HEK293T (cell line): ENCODE data around the gene ARHGAP42.

ENCODE experiments used
- CTCF ChIA-PET: fragments of 350-600 bp; formaldehyde crosslinking; extraction: SDS; loops from one replicate; lab custom pipeline; 2021; ENCODE audit warnings: antibody characterized with exemption, inconsistent platforms; lab: Yijun Ruan, JAX
- POLR2A ChIA-PET: fragments of 350-600 bp; formaldehyde crosslinking; extraction: SDS; loops from one replicate; lab custom pipeline; 2020; ENCODE audit warnings: antibody characterized with exemption, inconsistent platforms; lab: Yijun Ruan, JAX
- DNase-seq: peaks from one replicate; pipeline ENCODE4 v3.0.0; 2012; ENCODE audit warnings: mixed read lengths; ENCODE audit errors: extremely low spot score
- ARNT ChIP-seq: fragments of 450-650 bp; IDR thresholded peaks from 2 replicates; pipeline ENCODE4 v1.6.1; 2017; ENCODE audit warnings: mild to moderate bottlenecking
- BHLHE40 ChIP-seq: fragments of 450-650 bp; IDR thresholded peaks from 2 replicates; pipeline ENCODE4 v1.6.1; 2016; ENCODE audit warnings: mild to moderate bottlenecking, moderate library complexity, borderline replicate concordance
- CTBP1 ChIP-seq: fragments of 450-650 bp; IDR thresholded peaks from 2 replicates; pipeline ENCODE4 v1.6.1; 2016; ENCODE audit warnings: borderline replicate concordance
- ELF4 ChIP-seq: fragments of 450-650 bp; IDR thresholded peaks from 2 replicates; pipeline ENCODE4 v1.6.1; 2017; ENCODE audit warnings: antibody characterized with exemption
- FOXA1 ChIP-seq: fragments of 450-650 bp; IDR thresholded peaks from 2 replicates; pipeline ENCODE4 v1.6.1; 2016; ENCODE audit warnings: mild to moderate bottlenecking
- FOXK2 ChIP-seq: fragments of 450-650 bp; IDR thresholded peaks from 2 replicates; pipeline ENCODE4 v1.6.1; 2016; ENCODE audit warnings: mild to moderate bottlenecking
- FOXM1 ChIP-seq: fragments of 450-650 bp; IDR thresholded peaks from 2 replicates; pipeline ENCODE4 v1.6.1; 2017; ENCODE audit warnings: mild to moderate bottlenecking, borderline replicate concordance
- HDGF ChIP-seq: fragments of 450-650 bp; IDR thresholded peaks from 2 replicates; pipeline ENCODE4 v1.6.1; 2017; ENCODE audit warnings: antibody characterized with exemption, borderline replicate concordance
- L3MBTL2 ChIP-seq: fragments of 450-650 bp; conservative IDR thresholded peaks from 2 replicates; pipeline ENCODE4 v1.6.1; 2016; ENCODE audit warnings: mild to moderate bottlenecking
- LEF1 ChIP-seq: fragments of 450-650 bp; IDR thresholded peaks from 2 replicates; pipeline ENCODE4 v1.6.1; 2017; ENCODE audit warnings: mild to moderate bottlenecking, borderline replicate concordance
- NFRKB ChIP-seq: fragments of 450-650 bp; IDR thresholded peaks from 2 replicates; pipeline ENCODE4 v1.6.1; 2016; ENCODE audit warnings: mild to moderate bottlenecking, moderate library complexity
- PKNOX1 ChIP-seq: fragments of 450-650 bp; IDR thresholded peaks from 2 replicates; pipeline ENCODE4 v1.6.1; 2016
- SP1 ChIP-seq: fragments of 450-650 bp; IDR thresholded peaks from 2 replicates; pipeline ENCODE4 v1.6.1; 2017
- SUZ12 ChIP-seq: fragments of 450-650 bp; IDR thresholded peaks from 2 replicates; pipeline ENCODE4 v1.6.1; 2016; ENCODE audit warnings: mild to moderate bottlenecking
- TARDBP ChIP-seq: fragments of 450-650 bp; IDR thresholded peaks from 2 replicates; pipeline ENCODE4 v1.6.1; 2016
- ZNF384 ChIP-seq: fragments of 450-650 bp; IDR thresholded peaks from 2 replicates; pipeline ENCODE4 v1.6.1; 2016

Gene ARHGAP42

GRCh38 chr11:100932474-100933100 is 245.5 kb downstream of the ARHGAP42 start:
- POLR2A ChIA-PET = no interaction called here
- CTCF ChIA-PET = no interaction called here
- peak; percentile 24 for DNase-seq
- TF ChIP-seq PKNOX1 = no peak
- no peak for TF ChIP-seq FOXK2
- TF ChIP-seq TARDBP = no peak
- no peak for TF ChIP-seq SUZ12
- no peak for TF ChIP-seq HDGF
- no peak for TF ChIP-seq L3MBTL2
- no peak for TF ChIP-seq NFRKB
- no peak for TF ChIP-seq CTBP1
- TF ChIP-seq ARNT = no peak
- TF ChIP-seq FOXM1 = no peak
- no peak for TF ChIP-seq LEF1
- TF ChIP-seq FOXA1 = no peak
- TF ChIP-seq SP1 = no peak
- no peak for TF ChIP-seq ZNF384

- DNase-seq = no peak
- TF ChIP-seq ZNF384 = no peak
- TF ChIP-seq TARDBP = no peak
- TF ChIP-seq FOXA1 = no peak
- no peak for TF ChIP-seq LEF1
- TF ChIP-seq ARNT = no peak
- no peak for TF ChIP-seq NFRKB
- no peak for TF ChIP-seq ELF4
- TF ChIP-seq L3MBTL2 = no peak
- TF ChIP-seq BHLHE40 = no peak
- TF ChIP-seq HDGF = no peak
- TF ChIP-seq FOXK2 = no peak
- no peak for TF ChIP-seq SUZ12
- no peak for TF ChIP-seq FOXM1
- no peak for TF ChIP-seq SP1
- TF ChIP-seq CTBP1 = no peak
- no peak for TF ChIP-seq PKNOX1
- ChIA-PET POLR2A (no interaction called here), CTCF (no interaction called here)
These were observed 249.7 kb downstream of the ARHGAP42 start for GRCh38 chr11:100936781-100937180.

GRCh38 chr11:100939571-100939970 is 252.5 kb downstream of the ARHGAP42 start:
- ChIA-PET POLR2A (no interaction called here), CTCF (no interaction called here)
- TF ChIP-seq ELF4 (no peak), FOXK2 (no peak), L3MBTL2 (no peak), BHLHE40 (no peak), FOXA1 (no peak), PKNOX1 (no peak), CTBP1 (no peak), SP1 (no peak), ARNT (no peak), SUZ12 (no peak), HDGF (no peak), FOXM1 (no peak), LEF1 (no peak), TARDBP (no peak), NFRKB (no peak), ZNF384 (no peak)
- no peak for DNase-seq

- POLR2A ChIA-PET = no interaction called here
- CTCF ChIA-PET = no interaction called here
- no peak for DNase-seq
- no peak for TF ChIP-seq FOXM1
- TF ChIP-seq CTBP1 = no peak
- TF ChIP-seq ZNF384 = no peak
- TF ChIP-seq SUZ12 = no peak
These were observed 253.0 kb downstream of the ARHGAP42 start for GRCh38 chr11:100940111-100940510.

- TF ChIP-seq FOXA1 = no peak
- TF ChIP-seq ZNF384 = no peak
- no peak for TF ChIP-seq NFRKB
- TF ChIP-seq BHLHE40 = no peak
- TF ChIP-seq FOXM1 = no peak
- CTCF ChIA-PET = no interaction called here
- POLR2A ChIA-PET = no interaction called here
These were observed 253.9 kb downstream of the ARHGAP42 start for GRCh38 chr11:100941033-100941432.

GRCh38 chr11:100942016-100942415 is 254.9 kb downstream of the ARHGAP42 start:
- ChIA-PET POLR2A (no interaction called here), CTCF (no interaction called here)
- TF ChIP-seq SUZ12 (no peak), L3MBTL2 (no peak), PKNOX1 (no peak), FOXK2 (no peak), LEF1 (no peak), ZNF384 (no peak), FOXM1 (no peak), BHLHE40 (no peak), ARNT (no peak), FOXA1 (no peak), NFRKB (no peak), CTBP1 (no peak), TARDBP (no peak), HDGF (no peak), SP1 (no peak)
- DNase-seq = no peak

More at GRCh38 chr11:100941033-100941432, 253.9 kb downstream of the ARHGAP42 start:
- no peak for DNase-seq
